PFSK-1 (cell line): ENCODE measurements around the gene DNAH11.

ENCODE experiments used
- FOXP2 ChIP-seq: optimal IDR thresholded peaks from 2 replicates; pipeline ENCODE3; 2011; ENCODE audit warnings: borderline replicate concordance, control low read depth, inconsistent platforms; ENCODE audit not compliant: insufficient read depth; ENCODE audit errors: extremely low read length, extremely low read depth
- POLR2AphosphoS5 ChIP-seq: IDR thresholded peaks from 2 replicates; pipeline ENCODE4 v1.6.1; 2012; ENCODE audit warnings: low read depth, mild to moderate bottlenecking, control low read depth, low read length, moderate library complexity
- SIN3A ChIP-seq: IDR thresholded peaks from 2 replicates; pipeline ENCODE4 v1.6.1; 2012; ENCODE audit warnings: mild to moderate bottlenecking, low read length, moderate library complexity, borderline replicate concordance; ENCODE audit not compliant: insufficient read depth
- TAF1 ChIP-seq: IDR thresholded peaks from 2 replicates; pipeline ENCODE4 v1.6.1; 2012; ENCODE audit warnings: low read length, control low read depth, borderline replicate concordance; ENCODE audit not compliant: insufficient read depth
- TF ChIP-seq, protein P1 (sequence below), 2 experiments: IDR thresholded peaks; 2 replicates each; pipeline versions ENCODE4 v1.6.1 to v1.8.0; 2011 to 2012; ENCODE audit warnings: low read depth in 2 of 2, low read length in 2 of 2, control low read depth in 1 of 2, inconsistent platforms in 1 of 2, mild to moderate bottlenecking in 1 of 2, moderate library complexity in 1 of 2; ENCODE audit not compliant: insufficient read depth in 1 of 2

Gene DNAH11

DNA sequence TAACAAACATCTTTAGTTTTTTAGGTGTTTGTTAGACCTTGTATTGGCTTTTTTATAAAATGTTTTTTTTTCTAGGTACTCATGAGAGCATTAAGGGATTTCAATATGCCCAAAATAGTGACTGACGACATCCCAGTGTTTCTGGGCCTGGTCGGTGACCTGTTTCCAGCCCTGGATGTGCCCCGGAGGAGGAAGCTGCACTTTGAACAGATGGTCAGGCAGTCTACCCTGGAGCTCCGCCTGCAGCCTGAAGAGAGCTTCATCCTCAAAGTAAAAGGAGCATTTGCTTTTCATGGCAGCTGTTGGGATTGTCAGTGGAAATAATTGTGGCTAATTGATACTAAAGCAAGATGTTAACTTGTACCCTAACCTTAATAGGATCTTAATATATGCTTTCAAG is 161.5 kb downstream of the DNAH11 start:
- no peak for TF ChIP-seq POLR2AphosphoS5
- no peak for TF ChIP-seq FOXP2
- no peak for TF ChIP-seq TAF1
- TF ChIP-seq, protein P1, sequence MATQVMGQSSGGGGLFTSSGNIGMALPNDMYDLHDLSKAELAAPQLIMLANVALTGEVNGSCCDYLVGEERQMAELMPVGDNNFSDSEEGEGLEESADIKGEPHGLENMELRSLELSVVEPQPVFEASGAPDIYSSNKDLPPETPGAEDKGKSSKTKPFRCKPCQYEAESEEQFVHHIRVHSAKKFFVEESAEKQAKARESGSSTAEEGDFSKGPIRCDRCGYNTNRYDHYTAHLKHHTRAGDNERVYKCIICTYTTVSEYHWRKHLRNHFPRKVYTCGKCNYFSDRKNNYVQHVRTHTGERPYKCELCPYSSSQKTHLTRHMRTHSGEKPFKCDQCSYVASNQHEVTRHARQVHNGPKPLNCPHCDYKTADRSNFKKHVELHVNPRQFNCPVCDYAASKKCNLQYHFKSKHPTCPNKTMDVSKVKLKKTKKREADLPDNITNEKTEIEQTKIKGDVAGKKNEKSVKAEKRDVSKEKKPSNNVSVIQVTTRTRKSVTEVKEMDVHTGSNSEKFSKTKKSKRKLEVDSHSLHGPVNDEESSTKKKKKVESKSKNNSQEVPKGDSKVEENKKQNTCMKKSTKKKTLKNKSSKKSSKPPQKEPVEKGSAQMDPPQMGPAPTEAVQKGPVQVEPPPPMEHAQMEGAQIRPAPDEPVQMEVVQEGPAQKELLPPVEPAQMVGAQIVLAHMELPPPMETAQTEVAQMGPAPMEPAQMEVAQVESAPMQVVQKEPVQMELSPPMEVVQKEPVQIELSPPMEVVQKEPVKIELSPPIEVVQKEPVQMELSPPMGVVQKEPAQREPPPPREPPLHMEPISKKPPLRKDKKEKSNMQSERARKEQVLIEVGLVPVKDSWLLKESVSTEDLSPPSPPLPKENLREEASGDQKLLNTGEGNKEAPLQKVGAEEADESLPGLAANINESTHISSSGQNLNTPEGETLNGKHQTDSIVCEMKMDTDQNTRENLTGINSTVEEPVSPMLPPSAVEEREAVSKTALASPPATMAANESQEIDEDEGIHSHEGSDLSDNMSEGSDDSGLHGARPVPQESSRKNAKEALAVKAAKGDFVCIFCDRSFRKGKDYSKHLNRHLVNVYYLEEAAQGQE (IDR thresholded peaks at IDR 0.05; ENCODE audit: insufficient read depth in 1 of 2, low read depth in 2 of 2, low read length in 2 of 2) = no peak
- no peak for TF ChIP-seq SIN3A

DNA sequence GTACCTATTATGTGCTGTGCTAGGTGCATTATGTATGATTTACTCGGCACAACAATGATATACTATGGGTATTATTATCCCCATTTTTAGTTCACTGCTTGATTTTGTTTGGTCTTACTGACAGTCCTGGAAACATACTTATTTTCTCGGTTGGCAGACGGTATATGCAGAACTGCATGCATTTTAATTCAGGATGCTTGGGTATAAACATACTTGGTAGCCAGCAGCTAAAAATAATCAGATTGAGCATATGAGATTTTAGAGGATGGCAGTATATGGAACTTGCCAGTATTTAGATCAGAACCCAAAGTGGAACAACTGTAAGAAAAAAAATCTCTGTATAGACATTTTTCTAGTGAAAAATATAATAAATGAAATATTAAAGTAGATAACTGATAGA is 163.3 kb downstream of the DNAH11 start:
- no peak for TF ChIP-seq SIN3A
- no peak for TF ChIP-seq POLR2AphosphoS5
- no peak for TF ChIP-seq TAF1
- TF ChIP-seq, protein P1 (IDR thresholded peaks at IDR 0.05; ENCODE audit: insufficient read depth in 1 of 2, low read depth in 2 of 2, low read length in 2 of 2) = no peak
- no peak for TF ChIP-seq FOXP2

DNA sequence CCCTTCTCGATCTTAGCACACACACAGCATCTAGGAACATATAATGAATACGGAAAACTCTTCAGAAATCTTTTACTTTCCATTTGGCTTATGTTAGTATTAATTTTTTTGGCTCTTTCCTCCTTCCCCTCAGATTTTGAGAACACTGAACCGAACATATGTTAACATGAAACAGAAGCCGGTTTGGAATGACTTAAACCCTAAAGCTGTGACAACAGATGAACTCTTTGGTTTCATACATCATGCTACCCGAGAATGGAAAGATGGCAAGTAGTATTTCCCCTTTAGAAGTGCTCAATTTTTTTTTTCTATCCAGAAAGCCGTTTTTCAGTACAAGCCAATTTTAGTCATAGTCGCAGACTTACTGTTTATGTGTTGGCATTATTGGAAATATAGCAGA is 164.7 kb downstream of the DNAH11 start:
- TF ChIP-seq FOXP2 = no peak
- TF ChIP-seq POLR2AphosphoS5 = no peak
- TF ChIP-seq TAF1 = no peak
- TF ChIP-seq SIN3A = no peak
- TF ChIP-seq, protein P1 (IDR thresholded peaks at IDR 0.05; ENCODE audit: insufficient read depth in 1 of 2, low read depth in 2 of 2, low read length in 2 of 2) = no peak

DNA sequence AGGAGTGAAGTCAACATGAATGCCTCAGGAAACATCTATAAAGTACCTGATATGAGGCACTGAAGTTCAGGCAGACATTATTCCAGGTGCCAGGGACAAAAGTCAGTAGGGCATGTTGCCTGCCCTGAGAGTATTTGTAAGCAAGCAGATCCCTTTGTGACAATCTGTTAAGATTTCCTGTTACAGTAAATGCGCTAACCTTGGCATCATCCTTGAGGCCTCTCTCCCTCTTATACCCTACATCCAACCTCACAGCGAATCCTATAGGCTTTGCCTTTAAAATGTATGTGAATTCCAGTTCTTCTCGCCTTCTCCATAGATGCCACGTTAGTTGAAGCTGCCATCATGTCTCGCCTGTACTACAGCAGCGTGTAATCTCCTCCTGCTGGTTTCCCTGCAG is 165.3 kb downstream of the DNAH11 start:
- TF ChIP-seq POLR2AphosphoS5 (no peak), FOXP2 (no peak), SIN3A (no peak), TAF1 (no peak)
- TF ChIP-seq, protein P1 (IDR thresholded peaks at IDR 0.05; ENCODE audit: insufficient read depth in 1 of 2, low read depth in 2 of 2, low read length in 2 of 2) = no peak

DNA sequence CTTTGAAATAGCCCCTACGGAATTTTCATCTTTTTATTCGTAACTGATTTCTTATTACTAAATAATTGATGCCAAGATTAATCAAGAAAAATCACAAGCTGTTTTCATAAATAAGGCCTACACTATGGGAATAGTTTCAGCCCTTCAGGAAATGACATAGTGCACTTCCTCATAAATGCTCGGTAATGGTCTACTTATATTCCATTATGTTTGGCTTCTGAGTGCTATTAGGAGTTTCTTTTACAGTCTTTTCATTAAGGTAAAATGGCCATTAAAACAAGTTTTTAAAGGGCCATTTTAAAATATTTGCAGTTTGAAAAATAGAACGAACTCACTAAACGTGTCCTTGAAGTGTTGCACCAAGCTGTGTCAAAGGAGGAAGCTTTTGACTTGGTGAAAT is 174.5 kb downstream of the DNAH11 start:
- no peak for TF ChIP-seq SIN3A
- TF ChIP-seq POLR2AphosphoS5 = no peak
- TF ChIP-seq, protein P1 (IDR thresholded peaks at IDR 0.05; ENCODE audit: insufficient read depth in 1 of 2, low read depth in 2 of 2, low read length in 2 of 2) = no peak
- TF ChIP-seq FOXP2 = no peak
- TF ChIP-seq TAF1 = no peak
